ENCODE results near the gene ACBD3.

DNA sequence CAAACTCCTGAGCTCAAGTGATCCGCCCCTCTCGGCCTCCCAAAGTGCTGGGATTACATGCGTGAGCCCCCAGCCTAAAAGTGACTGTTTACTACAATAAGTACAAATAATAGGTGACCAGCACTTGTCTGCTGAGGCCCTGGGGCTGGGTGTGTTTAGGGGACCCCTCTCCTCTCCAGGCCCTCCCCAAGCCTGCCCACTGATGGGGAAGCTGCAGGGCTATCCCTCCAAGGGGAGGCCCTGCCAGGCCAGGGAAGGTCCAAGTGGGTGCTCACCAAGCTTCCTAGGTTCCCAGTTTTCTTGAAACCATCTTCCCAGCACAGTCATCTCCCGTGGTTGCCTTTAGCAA is 63.4 kb downstream of the ACBD3 start:
- TF ChIP-seq, protein P1, sequence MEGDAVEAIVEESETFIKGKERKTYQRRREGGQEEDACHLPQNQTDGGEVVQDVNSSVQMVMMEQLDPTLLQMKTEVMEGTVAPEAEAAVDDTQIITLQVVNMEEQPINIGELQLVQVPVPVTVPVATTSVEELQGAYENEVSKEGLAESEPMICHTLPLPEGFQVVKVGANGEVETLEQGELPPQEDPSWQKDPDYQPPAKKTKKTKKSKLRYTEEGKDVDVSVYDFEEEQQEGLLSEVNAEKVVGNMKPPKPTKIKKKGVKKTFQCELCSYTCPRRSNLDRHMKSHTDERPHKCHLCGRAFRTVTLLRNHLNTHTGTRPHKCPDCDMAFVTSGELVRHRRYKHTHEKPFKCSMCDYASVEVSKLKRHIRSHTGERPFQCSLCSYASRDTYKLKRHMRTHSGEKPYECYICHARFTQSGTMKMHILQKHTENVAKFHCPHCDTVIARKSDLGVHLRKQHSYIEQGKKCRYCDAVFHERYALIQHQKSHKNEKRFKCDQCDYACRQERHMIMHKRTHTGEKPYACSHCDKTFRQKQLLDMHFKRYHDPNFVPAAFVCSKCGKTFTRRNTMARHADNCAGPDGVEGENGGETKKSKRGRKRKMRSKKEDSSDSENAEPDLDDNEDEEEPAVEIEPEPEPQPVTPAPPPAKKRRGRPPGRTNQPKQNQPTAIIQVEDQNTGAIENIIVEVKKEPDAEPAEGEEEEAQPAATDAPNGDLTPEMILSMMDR (IDR thresholded peaks at IDR 0.05; ENCODE audit: insufficient read depth, low read length): no peak
- TF ChIP-seq POLR2AphosphoS5 (IDR thresholded peaks at IDR 0.05; ENCODE audit: low read depth): no peak
